Activated naive CD4-positive, alpha-beta T cell treated with anti-CD3 and anti-CD28 coated beads, Interleukin-2, amount 10 ng/mL, durations not matched to agents 7 days and 5 days (primary cell): Measurements from ENCODE around the gene EIF2S1.
A peak's percentile ranks its signal among the peaks of the same experiment; 100 is the strongest.

Experiments used
- CTCF ChIA-PET: fragments of 350-600 bp; sonication (Branson Sonifier 250); formaldehyde crosslinking; loops from one replicate; lab custom pipeline; 2021; ENCODE audit warnings: antibody characterized with exemption; lab: Charles Lee
- DNase-seq: peaks from one replicate; pipeline ENCODE4 v3.0.0-alpha.2; 2020
- H3K27ac Mint-ChIP-seq: one replicate; pipeline ENCODE4 v1.8.0; 2021; ENCODE audit warnings: mild to moderate bottlenecking, moderate library complexity, mixed read lengths
- H3K27me3 Mint-ChIP-seq: one replicate; pipeline ENCODE4 v1.8.0; 2021; ENCODE audit warnings: mild to moderate bottlenecking, mixed read lengths
- H3K36me3 Mint-ChIP-seq: one replicate; pipeline ENCODE4 v1.8.0; 2021; ENCODE audit warnings: mixed read lengths
- H3K4me1 Mint-ChIP-seq: one replicate; pipeline ENCODE4 v1.8.0; 2021; ENCODE audit warnings: mixed read lengths
- H3K4me3 Mint-ChIP-seq: one replicate; pipeline ENCODE4 v1.8.0; 2021; ENCODE audit warnings: mild to moderate bottlenecking, moderate library complexity, mixed read lengths
- H3K9me3 Mint-ChIP-seq: one replicate; pipeline ENCODE4 v1.8.0; 2021; ENCODE audit warnings: mixed read lengths

The EIF2S1 gene

GRCh38 chr14:67425608-67426007 lies 65.5 kb downstream of the EIF2S1 start:
- CTCF ChIA-PET: interaction anchor here (0.7 to 9.1 kb wide), 11 partner anchors 11 to 280 kb away, joined by 3 to 206 read pairs (median 5); partner anchors contain the start of genes ATP6V1D, EIF2S1 and PIGH
- H3K4me1 Mint-ChIP-seq: peaks cover 10% of the 10 kb centered on the region
- no peak overlapping the region for H3K27ac Mint-ChIP-seq
- no peak overlapping the region for H3K4me3 Mint-ChIP-seq
- no peaks in the 10 kb centered on the region for H3K9me3 Mint-ChIP-seq
- H3K27me3 Mint-ChIP-seq: peaks cover 55% of the 10 kb centered on the region
- no peak for DNase-seq
- no peaks in the 10 kb centered on the region for H3K36me3 Mint-ChIP-seq

GRCh38 chr14:67426161-67426560 lies 66.0 kb downstream of the EIF2S1 start:
- CTCF ChIA-PET: interaction anchor here (0.6 to 9.1 kb wide), 22 partner anchors 10 to 278 kb away, joined by 3 to 206 read pairs (median 7); partner anchors contain the start of genes ATP6V1D, EIF2S1, PIGH and PLEK2

GRCh38 chr14:67426983-67427606 lies 67.0 kb downstream of the EIF2S1 start:
- Mint-ChIP-seq H3K4me3 (no peak overlapping the region), H3K27ac (peak overlapping the region; percentile 55), H3K4me1 (peaks cover 10% of the 10 kb centered on the region), H3K9me3 (no peaks in the 10 kb centered on the region), H3K27me3 (peaks cover 50% of the 10 kb centered on the region), H3K36me3 (no peaks in the 10 kb centered on the region)
- DNase-seq: peak; percentile 82
- CTCF ChIA-PET: interaction anchor here (0.6 to 9.1 kb wide), 41 partner anchors 9 to 277 kb away, joined by 3 to 206 read pairs (median 5); partner anchors contain the start of genes ATP6V1D, EIF2S1, PIGH and PLEK2

More at GRCh38 chr14:67426161-67426560, 66.0 kb downstream of the EIF2S1 start:
- Mint-ChIP-seq H3K36me3 (no peaks in the 10 kb centered on the region), H3K9me3 (no peaks in the 10 kb centered on the region), H3K27ac (no peak overlapping the region), H3K4me1 (peaks cover 10% of the 10 kb centered on the region), H3K4me3 (no peak overlapping the region), H3K27me3 (peaks cover 55% of the 10 kb centered on the region)
- DNase-seq: no peak

DNA sequence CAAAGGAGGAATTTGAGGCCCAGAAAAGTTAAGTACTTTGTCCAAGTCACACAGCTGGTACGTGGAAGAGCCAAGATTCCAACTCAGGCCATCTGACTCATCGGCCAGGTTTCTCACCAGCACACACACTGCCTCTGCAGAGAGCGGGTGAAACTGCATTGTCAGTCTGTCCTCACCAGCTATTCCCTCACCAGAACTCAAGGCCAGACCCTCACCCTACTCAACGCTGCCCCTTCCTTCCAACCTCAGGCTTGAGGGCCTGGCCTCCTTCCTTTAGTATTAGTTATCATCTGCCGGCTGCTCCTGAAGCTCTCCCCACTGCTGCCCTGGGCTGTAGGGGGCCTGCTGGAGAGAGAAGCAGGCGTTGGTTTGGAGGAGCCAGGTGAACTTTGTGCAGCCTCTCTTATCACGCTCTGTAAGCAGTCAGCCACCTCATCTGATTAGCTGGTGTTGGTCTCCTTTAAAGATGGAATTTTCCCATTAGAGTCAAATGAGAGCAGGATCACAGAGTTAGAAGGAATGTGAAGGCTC lies 68.4 kb downstream of the EIF2S1 start:
- Mint-ChIP-seq H3K4me1 (peaks cover 5% of the 10 kb centered on the region), H3K4me3 (no peak overlapping the region), H3K9me3 (no peaks in the 10 kb centered on the region), H3K27ac (no peak overlapping the region), H3K27me3 (peaks cover 43% of the 10 kb centered on the region), H3K36me3 (no peaks in the 10 kb centered on the region)
- no peak for DNase-seq
- CTCF ChIA-PET: interaction anchor here (0.7 to 9.1 kb wide), 20 partner anchors 10 to 276 kb away, joined by 3 to 206 read pairs (median 8); partner anchors contain the start of genes ATP6V1D, EIF2S1, PIGH and PLEK2

- CTCF ChIA-PET: interaction anchor here (1.1 to 9.1 kb wide), 6 partner anchors 9 to 274 kb away, joined by 3 to 206 read pairs (median 34); no protein-coding TSS in a partner anchor
- no peak overlapping the region for H3K27ac Mint-ChIP-seq
Observed at GRCh38 chr14:67429510-67430205, 69.5 kb downstream of the EIF2S1 start.

DNA sequence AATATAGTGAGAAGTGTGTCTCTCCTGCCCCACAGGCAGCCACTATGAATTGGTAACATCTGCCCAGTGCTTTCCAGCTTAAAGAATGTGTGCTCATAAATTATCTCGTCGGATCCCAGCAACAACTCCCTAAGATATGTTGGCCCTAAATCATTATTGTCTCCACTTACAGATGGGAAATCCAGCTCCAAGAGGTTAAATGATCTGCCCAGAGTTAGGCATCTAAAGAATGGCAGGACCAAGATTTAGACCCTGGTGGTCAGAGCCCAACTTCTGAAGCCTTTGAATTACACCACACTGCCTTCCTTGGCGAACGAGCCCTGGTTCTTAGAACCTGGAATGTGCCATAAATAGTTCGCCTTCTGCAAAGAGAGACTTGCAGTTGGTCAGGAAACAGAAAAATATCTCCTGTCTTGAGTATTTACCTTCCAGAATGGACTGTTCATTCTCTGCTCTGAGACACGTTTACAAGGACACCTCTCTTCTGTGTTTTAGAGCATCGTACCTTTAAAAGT lies 72.0 kb downstream of the EIF2S1 start:
- Mint-ChIP-seq H3K4me1 (peaks cover 1% of the 10 kb centered on the region), H3K27ac (no peak overlapping the region), H3K4me3 (no peak overlapping the region), H3K9me3 (no peaks in the 10 kb centered on the region), H3K27me3 (peaks cover 31% of the 10 kb centered on the region), H3K36me3 (no peaks in the 10 kb centered on the region)
- CTCF ChIA-PET: interaction anchor here (0.9 to 9.1 kb wide), 2 partner anchors 94 to 137 kb away, joined by 4 to 206 read pairs; no protein-coding TSS in a partner anchor
- DNase-seq: no peak

More at GRCh38 chr14:67429510-67430205, 69.5 kb downstream of the EIF2S1 start:
- Mint-ChIP-seq H3K4me3 (no peak overlapping the region), H3K9me3 (no peaks in the 10 kb centered on the region), H3K27me3 (peaks cover 36% of the 10 kb centered on the region), H3K36me3 (no peaks in the 10 kb centered on the region), H3K4me1 (peaks cover 3% of the 10 kb centered on the region)
- no peak for DNase-seq

GRCh38 chr14:67435603-67436002 lies 75.5 kb downstream of the EIF2S1 start:
- DNase-seq: no peak
- Mint-ChIP-seq H3K4me1 (no peaks in the 10 kb centered on the region), H3K9me3 (no peaks in the 10 kb centered on the region), H3K4me3 (no peak overlapping the region), H3K27ac (no peak overlapping the region), H3K27me3 (peaks cover 36% of the 10 kb centered on the region), H3K36me3 (no peaks in the 10 kb centered on the region)
- CTCF ChIA-PET: interaction anchor here (0.8 to 1.1 kb wide), 4 partner anchors 8 to 136 kb away, joined by 3 to 7 read pairs (median 3); no protein-coding TSS in a partner anchor
